Mesenchymal stem cell (in vitro differentiated cells and primary cell): ENCODE measurements around the gene HOXB7.

ENCODE experiments used
- DNase-seq: peaks from one replicate; pipeline ENCODE4 v3.0.0-alpha.2; 2013
- H2AFZ ChIP-seq: one replicate; pipeline ENCODE4 v1.6.1; 2013; ENCODE audit warnings: low read depth, mild to moderate bottlenecking, control low read depth, inconsistent platforms, low read length, moderate library complexity
- H2AK5ac ChIP-seq: 2 replicates; pipeline ENCODE4 v1.6.1; 2013; ENCODE audit warnings: low read length, moderate library complexity, mild to moderate bottlenecking, inconsistent platforms; ENCODE audit not compliant: severe bottlenecking
- H2BK120ac ChIP-seq: one replicate; pipeline ENCODE4 v1.6.1; 2013; ENCODE audit warnings: low read depth, mild to moderate bottlenecking, inconsistent platforms, low read length, moderate library complexity
- H2BK12ac ChIP-seq, 2 experiments: one replicate each; pipeline ENCODE4 v1.6.1; 2013; ENCODE audit warnings: inconsistent platforms in 2 of 2, low read length in 2 of 2, mild to moderate bottlenecking in 2 of 2, moderate library complexity in 2 of 2, control low read depth in 1 of 2
- H2BK15ac ChIP-seq: one replicate; pipeline ENCODE4 v1.6.1; 2013; ENCODE audit warnings: mild to moderate bottlenecking, low read depth, inconsistent platforms; ENCODE audit not compliant: poor library complexity, severe bottlenecking
- H2BK5ac ChIP-seq: 2 replicates; pipeline ENCODE4 v1.6.1; 2013; ENCODE audit warnings: low read depth, mild to moderate bottlenecking, low read length, control low read depth, inconsistent platforms; ENCODE audit not compliant: poor library complexity, severe bottlenecking
- H3K14ac ChIP-seq, 2 experiments: one replicate each; pipeline ENCODE4 v1.6.1; 2013; ENCODE audit warnings: inconsistent platforms in 2 of 2, low read length in 2 of 2, control low read depth in 1 of 2, mild to moderate bottlenecking in 1 of 2, moderate library complexity in 1 of 2
- H3K18ac ChIP-seq, 2 experiments: one replicate each; pipeline ENCODE4 v1.6.1; 2013; ENCODE audit warnings: inconsistent platforms in 2 of 2, low read length in 2 of 2, control low read depth in 1 of 2, low read depth in 1 of 2, mild to moderate bottlenecking in 1 of 2
- H3K23ac ChIP-seq, 2 experiments: one replicate each; pipeline ENCODE4 v1.6.1; 2013; ENCODE audit warnings: inconsistent platforms in 2 of 2, low read length in 2 of 2, mild to moderate bottlenecking in 2 of 2, moderate library complexity in 2 of 2, control low read depth in 1 of 2
- H3K27ac ChIP-seq: 2 replicates; pipeline ENCODE4 v1.5.1; 2013; ENCODE audit warnings: mild to moderate bottlenecking, moderate library complexity, low read length, control low read depth, inconsistent platforms; ENCODE audit not compliant: poor library complexity, severe bottlenecking
- H3K27me3 ChIP-seq, 2 experiments: 2 replicates each; pipeline versions ENCODE4 v1.6.1 to v1.7.0; 2013; ENCODE audit warnings: low read length in 2 of 2, mild to moderate bottlenecking in 2 of 2, moderate library complexity in 2 of 2, control low read depth in 1 of 2, inconsistent platforms in 1 of 2; ENCODE audit not compliant: control insufficient read depth in 1 of 2, insufficient read depth in 1 of 2
- H3K36me3 ChIP-seq, 2 experiments: 2 replicates each; pipeline versions ENCODE4 v1.6.1 to v1.7.0; 2013; ENCODE audit warnings: low read length in 2 of 2, control low read depth in 1 of 2, inconsistent platforms in 1 of 2, low read depth in 1 of 2, mild to moderate bottlenecking in 1 of 2; ENCODE audit not compliant: insufficient read depth in 2 of 2, control insufficient read depth in 1 of 2
- H3K4ac ChIP-seq, 2 experiments: one replicate each; pipeline ENCODE4 v1.6.1; 2013; ENCODE audit warnings: inconsistent platforms in 2 of 2, low read length in 2 of 2, mild to moderate bottlenecking in 2 of 2, moderate library complexity in 2 of 2, control low read depth in 1 of 2, low read depth in 1 of 2
- H3K4me1 ChIP-seq: 2 replicates; pipeline ENCODE4 v1.6.1; 2013; ENCODE audit warnings: low read depth, low read length, control low read depth; ENCODE audit not compliant: control insufficient read depth, insufficient read depth
- H3K4me2 ChIP-seq: 2 replicates; pipeline ENCODE4 v1.6.1; 2013; ENCODE audit warnings: low read length, mild to moderate bottlenecking, inconsistent platforms; ENCODE audit not compliant: poor library complexity, severe bottlenecking
- H3K4me3 ChIP-seq, 2 experiments: 2 replicates each; pipeline versions ENCODE4 v1.5.1 to v1.7.0; 2013; ENCODE audit warnings: low read length in 2 of 2, mild to moderate bottlenecking in 2 of 2, control low read depth in 1 of 2, low read depth in 1 of 2; ENCODE audit not compliant: insufficient read depth in 1 of 2
- H3K79me1 ChIP-seq: replicated peaks from 2 replicates; pipeline ENCODE4 v1.6.1; 2013; ENCODE audit warnings: mild to moderate bottlenecking, control low read depth, low read length, inconsistent platforms; ENCODE audit not compliant: poor library complexity, severe bottlenecking
- H3K9ac ChIP-seq: 2 replicates; pipeline ENCODE4 v1.7.0; 2013; ENCODE audit warnings: mild to moderate bottlenecking, low read length, moderate library complexity
- H3K9me3 ChIP-seq: 2 replicates; pipeline ENCODE4 v1.7.0; 2013; ENCODE audit warnings: mild to moderate bottlenecking, low read length; ENCODE audit not compliant: control insufficient read depth
- H4K8ac ChIP-seq: one replicate; pipeline ENCODE4 v1.6.1; 2013; ENCODE audit warnings: inconsistent platforms, mild to moderate bottlenecking, low read length, moderate library complexity
- H4K91ac ChIP-seq: one replicate; pipeline ENCODE4 v1.6.1; 2013; ENCODE audit warnings: mild to moderate bottlenecking, low read length, inconsistent platforms
- WGBS: methylation state at CpG from one replicate; pipeline ENCODE4 v1.1.7; 2013; ENCODE audit warnings: mixed read lengths; 5-methylcytosine and 5-hydroxymethylcytosine counted together

Gene HOXB7

DNA sequence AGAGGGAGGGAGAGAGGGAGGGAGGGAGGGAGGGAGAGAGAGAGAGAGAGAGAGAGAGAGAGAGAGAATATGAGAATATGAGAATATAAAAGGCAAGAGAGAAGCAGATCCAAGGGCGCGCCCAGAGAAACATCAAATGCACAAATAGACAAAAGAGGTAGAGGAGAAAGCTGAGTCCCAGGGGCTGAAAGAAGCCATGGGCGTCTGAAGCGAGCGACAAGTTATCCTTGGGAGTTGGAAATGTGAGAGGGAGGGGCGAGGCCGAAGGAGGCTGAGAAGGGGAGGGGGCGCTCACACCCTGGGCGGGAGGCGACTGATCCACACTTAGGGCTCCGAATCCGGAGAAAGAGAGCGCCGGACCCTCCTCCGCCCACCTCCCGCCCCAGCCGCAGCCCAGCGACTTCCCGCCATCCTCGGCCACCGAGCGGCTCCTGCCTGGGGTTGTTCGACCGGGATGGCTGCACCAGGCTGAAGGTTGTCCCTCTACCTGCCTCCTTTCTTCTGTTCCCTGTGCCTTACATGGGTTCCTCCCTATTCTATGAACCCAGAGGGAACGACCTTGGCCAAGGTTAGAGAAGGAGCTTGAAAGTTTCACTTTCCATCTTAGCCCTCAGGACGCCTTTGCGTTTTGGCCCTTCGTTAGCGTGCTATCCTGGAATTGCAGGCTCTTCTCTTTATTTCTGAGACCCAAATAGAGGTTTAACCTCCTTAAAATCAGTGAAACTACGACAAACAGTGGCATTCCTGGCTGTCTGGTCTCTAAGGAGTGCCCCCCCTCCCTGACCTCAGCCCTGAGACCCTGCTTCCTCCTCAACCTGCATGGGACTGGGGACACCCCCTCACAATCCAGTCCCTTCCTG lies 36.5 kb upstream of the HOXB7 start:
- no peaks in the 10 kb centered on the region for H3K36me3 ChIP-seq
- peaks cover 18% of the 10 kb centered on the region for H3K4me1 ChIP-seq
- H2BK5ac ChIP-seq, result no peak overlapping the region
- H3K18ac ChIP-seq, result peak overlapping the region; percentile 75 to 93
- peak overlapping the region; percentile 66 for H4K8ac ChIP-seq
- H3K4me2 ChIP-seq, result peak overlapping the region; percentile 63
- H3K4me3 ChIP-seq, result peak overlapping the region in 1 of 2 experiments; percentile 77
- peak overlapping the region; percentile 96 for H2BK15ac ChIP-seq
- H2BK120ac ChIP-seq, result peak overlapping the region; percentile 89
- 1% methylated on average over 28 of the region's 30 CpGs for WGBS
- H3K27me3 ChIP-seq, result peaks cover 65 to 82% of the 10 kb centered on the region in 2 experiments
- H3K9me3 ChIP-seq, result no peaks in the 10 kb centered on the region
- H3K14ac ChIP-seq, result peak overlapping the region in 1 of 2 experiments; percentile 86
- peak overlapping the region in 1 of 2 experiments; percentile 81 for H3K23ac ChIP-seq
- no peak overlapping the region for H3K27ac ChIP-seq
- no peak overlapping the region for H2AK5ac ChIP-seq
- H2BK12ac ChIP-seq, result peak overlapping the region; percentile 11 to 93
- H4K91ac ChIP-seq, result peak overlapping the region; percentile 77
- H3K9ac ChIP-seq, result no peak overlapping the region
- peak overlapping the region; percentile 80 for H2AFZ ChIP-seq
- peak; percentile 81 for DNase-seq
- peak overlapping the region; percentile 66 to 91 for H3K4ac ChIP-seq
- no peaks in the 10 kb centered on the region for H3K79me1 ChIP-seq

DNA sequence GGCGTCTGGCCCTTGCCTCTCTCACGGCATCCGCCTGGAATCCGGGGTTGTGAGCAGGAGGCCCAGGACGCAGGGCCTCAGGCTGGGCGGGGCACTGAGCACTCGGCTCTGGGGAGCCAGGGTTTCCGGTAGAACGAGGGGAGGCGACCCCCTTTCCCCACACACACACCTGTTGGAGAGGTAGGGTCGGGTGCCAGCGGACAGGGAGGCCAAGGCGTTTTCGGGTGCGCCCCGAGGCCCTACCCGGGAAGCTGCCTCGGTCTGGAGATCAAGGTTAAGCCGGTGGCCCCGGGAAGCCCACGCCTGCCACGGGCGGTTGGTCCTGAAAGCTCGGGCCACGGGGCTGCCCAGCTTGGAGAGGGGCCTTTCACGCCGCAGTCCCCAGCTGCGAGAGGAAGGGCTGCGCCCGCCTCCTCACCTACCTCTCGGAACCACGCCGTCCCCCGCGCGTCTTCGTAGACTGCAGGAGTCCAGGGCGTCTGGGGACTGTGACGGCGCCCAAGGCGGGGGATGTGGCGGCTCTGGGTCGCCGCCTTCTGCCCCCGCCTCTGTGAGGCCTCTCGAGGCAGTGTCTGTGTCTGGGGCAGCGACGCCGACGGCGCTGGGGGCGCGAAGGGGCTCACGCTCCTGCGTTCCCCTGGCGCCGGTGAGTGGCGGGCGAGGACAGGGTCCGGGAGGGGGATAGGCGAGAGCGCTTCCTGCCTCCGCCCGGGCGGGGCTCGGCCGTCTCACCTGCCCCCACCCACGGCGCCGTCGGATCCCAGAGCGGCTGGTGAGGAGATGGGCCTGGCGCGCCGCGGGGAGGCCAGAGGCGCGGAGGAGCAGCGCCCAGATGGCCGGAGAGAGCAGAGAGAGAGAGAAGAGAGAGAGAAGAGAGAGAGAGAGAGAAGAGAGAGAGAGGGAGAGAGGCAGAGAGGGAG lies 35.6 kb upstream of the HOXB7 start:
- Histone ChIP-seq H4K91ac (peak overlapping the region; percentile 95), H2AK5ac (no peak overlapping the region), H2AFZ (peak overlapping the region; percentile 6), H3K14ac (peak overlapping the region in 1 of 2 experiments; percentile 87), H2BK120ac (peak overlapping the region; percentile 71), H3K4me2 (peak overlapping the region; percentile 41), H3K18ac (peak overlapping the region; percentile 79 to 97), H3K27me3 (peaks cover 73 to 91% of the 10 kb centered on the region in 2 experiments), H3K4ac (peak overlapping the region; percentile 8 to 78), H3K9ac (no peak overlapping the region), H3K36me3 (no peaks in the 10 kb centered on the region), H2BK15ac (peak overlapping the region; percentile 75), H3K23ac (peak overlapping the region in 1 of 2 experiments; percentile 57), H3K27ac (no peak overlapping the region), H3K9me3 (no peaks in the 10 kb centered on the region), H2BK12ac (peak overlapping the region in 1 of 2 experiments; percentile 96), H2BK5ac (no peak overlapping the region), H4K8ac (peak overlapping the region; percentile 91), H3K4me3 (no peak overlapping the region), H3K79me1 (no peaks in the 10 kb centered on the region), H3K4me1 (peaks cover 18% of the 10 kb centered on the region)
- WGBS, result under 1% methylated on average over 69 of the region's 80 CpGs
- peak; percentile 77 for DNase-seq

DNA sequence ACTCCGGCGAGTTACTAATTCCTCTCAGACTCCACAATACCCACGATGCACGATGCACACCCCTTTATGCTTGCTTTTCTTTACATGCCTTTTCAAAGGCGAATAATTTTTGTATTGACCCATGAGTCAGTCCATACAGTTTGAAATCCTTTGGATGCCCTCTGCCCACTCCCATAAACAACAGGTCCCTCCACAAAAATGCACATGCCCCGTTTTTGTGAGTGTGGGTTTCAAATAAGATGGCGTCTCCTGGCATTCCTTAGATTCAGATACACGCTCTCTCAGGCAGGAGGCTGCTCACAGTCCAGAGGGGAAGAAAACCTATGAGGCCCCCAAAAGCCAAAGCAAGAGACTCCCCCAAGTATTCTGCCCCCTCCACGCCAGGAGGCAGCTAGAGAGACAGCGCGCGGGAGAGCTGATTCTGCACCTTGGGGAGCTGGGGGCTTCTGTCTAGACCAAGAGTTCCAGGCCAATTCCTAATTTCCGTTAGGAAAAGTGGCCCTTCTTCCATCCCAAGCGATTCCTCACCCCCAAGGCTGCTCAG lies 34.9 kb upstream of the HOXB7 start:
- Histone ChIP-seq H2BK5ac (no peak overlapping the region), H3K9me3 (no peaks in the 10 kb centered on the region), H2AK5ac (no peak overlapping the region), H2BK15ac (no peak overlapping the region), H3K4ac (peak overlapping the region; percentile 8 to 78), H3K36me3 (no peaks in the 10 kb centered on the region), H3K4me3 (no peak overlapping the region), H3K4me1 (peaks cover 18% of the 10 kb centered on the region), H2AFZ (peak overlapping the region; percentile 6), H2BK120ac (peak overlapping the region; percentile 71), H4K91ac (peak overlapping the region; percentile 95), H3K9ac (no peak overlapping the region), H3K27ac (no peak overlapping the region), H3K23ac (no peak overlapping the region), H3K14ac (peak overlapping the region in 1 of 2 experiments; percentile 87), H2BK12ac (no peak overlapping the region), H3K18ac (peak overlapping the region; percentile 79 to 97), H3K27me3 (peaks cover 81 to 98% of the 10 kb centered on the region in 2 experiments), H3K79me1 (no peaks in the 10 kb centered on the region), H3K4me2 (no peak overlapping the region), H4K8ac (peak overlapping the region; percentile 91)
- WGBS, result 10% methylated on average over 14 of the region's 14 CpGs
- DNase-seq, result no peak
